Measurements from ENCODE around the gene PSMD12. TPM values are rescaled to one million over a fixed set of nuclear protein-coding genes. Genes with fewer than 3 reads are reported as not detected.

PSMD12 gene
- total RNA-seq, 1 experiment from 2014 or later: 79.2 TPM

DNA sequence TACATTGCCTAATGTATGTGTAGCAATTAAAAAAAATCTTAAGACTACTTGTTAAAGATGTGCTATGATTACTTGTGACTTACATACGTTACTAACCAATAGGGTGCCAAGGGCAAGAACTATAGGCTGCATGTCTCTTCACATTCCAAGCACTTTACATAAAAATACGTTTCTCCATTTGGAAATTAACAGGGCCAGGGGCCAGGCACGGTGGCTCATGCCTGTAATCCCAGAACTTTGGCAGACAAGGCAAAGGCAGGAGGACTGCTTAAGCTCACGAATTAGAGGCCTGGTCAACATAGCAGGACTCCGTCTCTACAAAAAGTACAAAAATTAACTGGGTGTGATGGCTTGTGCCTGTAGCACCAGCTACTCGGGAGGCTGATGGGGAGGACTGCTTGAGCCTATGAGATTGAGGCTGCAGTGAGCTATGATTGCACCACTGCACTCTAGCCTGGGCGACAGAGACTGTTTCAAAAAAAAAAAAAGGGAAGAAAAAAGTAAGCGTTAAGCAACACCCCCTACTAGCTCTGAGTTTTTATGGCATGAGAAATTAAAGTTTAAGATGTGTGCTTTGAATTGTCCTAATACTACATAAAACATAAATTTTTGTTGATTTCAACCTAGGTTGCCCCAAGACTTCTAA, 12.3 kb downstream of the PSMD12 start:
- no peak for DNase-seq
- intact Hi-C loops (cut with micrococcal nuclease; ENCODE audit: unreplicated experiment): loop anchor here (5.0 kb wide), 1 partner anchor 132 kb away; no protein-coding TSS in a partner anchor
- no TSS peak for BruUV-seq (replicated peaks)
- H3K27ac Mint-ChIP-seq (ENCODE audit: unreplicated experiment): no peak overlapping the region
- TF ChIP-seq, protein P1, sequence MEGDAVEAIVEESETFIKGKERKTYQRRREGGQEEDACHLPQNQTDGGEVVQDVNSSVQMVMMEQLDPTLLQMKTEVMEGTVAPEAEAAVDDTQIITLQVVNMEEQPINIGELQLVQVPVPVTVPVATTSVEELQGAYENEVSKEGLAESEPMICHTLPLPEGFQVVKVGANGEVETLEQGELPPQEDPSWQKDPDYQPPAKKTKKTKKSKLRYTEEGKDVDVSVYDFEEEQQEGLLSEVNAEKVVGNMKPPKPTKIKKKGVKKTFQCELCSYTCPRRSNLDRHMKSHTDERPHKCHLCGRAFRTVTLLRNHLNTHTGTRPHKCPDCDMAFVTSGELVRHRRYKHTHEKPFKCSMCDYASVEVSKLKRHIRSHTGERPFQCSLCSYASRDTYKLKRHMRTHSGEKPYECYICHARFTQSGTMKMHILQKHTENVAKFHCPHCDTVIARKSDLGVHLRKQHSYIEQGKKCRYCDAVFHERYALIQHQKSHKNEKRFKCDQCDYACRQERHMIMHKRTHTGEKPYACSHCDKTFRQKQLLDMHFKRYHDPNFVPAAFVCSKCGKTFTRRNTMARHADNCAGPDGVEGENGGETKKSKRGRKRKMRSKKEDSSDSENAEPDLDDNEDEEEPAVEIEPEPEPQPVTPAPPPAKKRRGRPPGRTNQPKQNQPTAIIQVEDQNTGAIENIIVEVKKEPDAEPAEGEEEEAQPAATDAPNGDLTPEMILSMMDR (IDR thresholded peaks at IDR 0.05; ENCODE audit: unreplicated experiment): no peak
- H3K4me1 Mint-ChIP-seq (ENCODE audit: low read depth, unreplicated experiment): no peaks in the 10 kb centered on the region
- no peaks in the 10 kb centered on the region for H3K27me3 Mint-ChIP-seq (ENCODE audit: unreplicated experiment)
- CTCF ChIA-PET: no interaction called here
- H3K36me3 Mint-ChIP-seq (ENCODE audit: insufficient read depth, unreplicated experiment): peaks cover 53% of the 10 kb centered on the region
- H3K4me3 Mint-ChIP-seq (ENCODE audit: low read depth, unreplicated experiment): no peak overlapping the region
- no peaks in the 10 kb centered on the region for H3K9me3 Mint-ChIP-seq (ENCODE audit: low read depth, unreplicated experiment)

DNA sequence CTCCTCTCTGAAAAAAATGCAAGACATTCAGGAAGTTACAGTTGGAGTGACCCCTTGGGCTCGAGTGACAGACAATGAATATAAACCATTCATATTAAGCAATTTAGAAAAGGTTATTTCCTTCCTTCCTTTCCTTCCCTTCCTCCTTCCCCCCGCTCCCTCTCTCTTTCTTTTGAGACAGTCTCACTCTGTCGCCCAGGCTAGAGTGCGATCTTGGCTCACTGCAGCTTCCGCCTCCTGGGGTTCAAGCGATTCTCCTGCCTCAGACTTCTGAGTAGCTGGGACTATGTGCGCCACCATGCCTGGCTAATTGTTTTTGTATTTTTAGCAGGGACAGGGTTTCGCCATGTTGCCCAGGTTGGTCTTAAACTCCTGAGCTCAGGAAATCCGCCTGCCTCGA, 13.2 kb downstream of the PSMD12 start:
- no peaks in the 10 kb centered on the region for H3K4me1 Mint-ChIP-seq (ENCODE audit: low read depth, unreplicated experiment)
- H3K27ac Mint-ChIP-seq (ENCODE audit: unreplicated experiment): no peak overlapping the region
- CTCF ChIA-PET: no interaction called here
- no peaks in the 10 kb centered on the region for H3K9me3 Mint-ChIP-seq (ENCODE audit: low read depth, unreplicated experiment)
- H3K36me3 Mint-ChIP-seq (ENCODE audit: insufficient read depth, unreplicated experiment): peaks cover 59% of the 10 kb centered on the region
- no peaks in the 10 kb centered on the region for H3K27me3 Mint-ChIP-seq (ENCODE audit: unreplicated experiment)
- DNase-seq: no peak
- H3K4me3 Mint-ChIP-seq (ENCODE audit: low read depth, unreplicated experiment): no peak overlapping the region
- BruUV-seq (replicated peaks): no TSS peak
- TF ChIP-seq, protein P1 (IDR thresholded peaks at IDR 0.05; ENCODE audit: unreplicated experiment): no peak
- intact Hi-C loops (cut with micrococcal nuclease; ENCODE audit: unreplicated experiment): loop anchor here (5.0 kb wide), 1 partner anchor 131 kb away; no protein-coding TSS in a partner anchor

GRCh38 chr17:67349420-67349819, 17.0 kb downstream of the PSMD12 start:
- no peak overlapping the region for H3K4me3 Mint-ChIP-seq (ENCODE audit: low read depth, unreplicated experiment)
- no peak overlapping the region for H3K27ac Mint-ChIP-seq (ENCODE audit: unreplicated experiment)
- TF ChIP-seq, protein P1 (IDR thresholded peaks at IDR 0.05; ENCODE audit: unreplicated experiment): no peak
- CTCF ChIA-PET: no interaction called here
- peaks cover 64% of the 10 kb centered on the region for H3K36me3 Mint-ChIP-seq (ENCODE audit: insufficient read depth, unreplicated experiment)
- intact Hi-C loops (cut with micrococcal nuclease; ENCODE audit: unreplicated experiment): no loop called here
- BruUV-seq (replicated peaks): no TSS peak
- no peaks in the 10 kb centered on the region for H3K27me3 Mint-ChIP-seq (ENCODE audit: unreplicated experiment)
- no peaks in the 10 kb centered on the region for H3K9me3 Mint-ChIP-seq (ENCODE audit: low read depth, unreplicated experiment)
- no peaks in the 10 kb centered on the region for H3K4me1 Mint-ChIP-seq (ENCODE audit: low read depth, unreplicated experiment)
- DNase-seq: no peak

DNA sequence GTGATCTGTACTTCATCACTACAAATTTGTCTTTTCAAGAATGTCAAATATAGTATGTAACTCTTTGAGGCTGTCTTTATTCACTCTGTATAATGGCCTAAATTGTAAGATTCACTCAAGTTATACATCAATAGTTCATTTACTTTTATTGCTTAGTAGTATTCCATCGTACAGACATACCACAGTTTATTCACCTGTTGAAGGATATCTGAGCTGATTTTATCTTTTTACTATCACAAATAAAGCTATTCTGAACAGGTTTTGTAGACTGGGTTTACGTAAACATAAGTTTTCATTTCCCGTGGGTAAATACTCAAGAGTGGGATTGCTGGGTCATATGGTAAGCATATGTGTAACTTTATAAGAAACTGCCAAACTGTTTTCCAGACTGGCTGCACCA, 18.6 kb downstream of the PSMD12 start:
- CTCF ChIA-PET: no interaction called here
- BruUV-seq (replicated peaks): no TSS peak
- Mint-ChIP-seq H3K9me3 (ENCODE audit: low read depth, unreplicated experiment) (no peaks in the 10 kb centered on the region), H3K4me1 (ENCODE audit: low read depth, unreplicated experiment) (no peaks in the 10 kb centered on the region), H3K27me3 (ENCODE audit: unreplicated experiment) (no peaks in the 10 kb centered on the region), H3K27ac (ENCODE audit: unreplicated experiment) (no peak overlapping the region), H3K4me3 (ENCODE audit: low read depth, unreplicated experiment) (no peak overlapping the region), H3K36me3 (ENCODE audit: insufficient read depth, unreplicated experiment) (peaks cover 66% of the 10 kb centered on the region)
- TF ChIP-seq, protein P1 (IDR thresholded peaks at IDR 0.05; ENCODE audit: unreplicated experiment): no peak
- DNase-seq: no peak
- intact Hi-C loops (cut with micrococcal nuclease; ENCODE audit: unreplicated experiment): no loop called here
